NB4 (cell line): ENCODE results near the gene CEP162.

ENCODE experiments used
- POLR2A ChIP-seq: IDR thresholded peaks from 2 replicates; pipeline ENCODE4 v1.6.1; 2011; ENCODE audit warnings: mild to moderate bottlenecking; ENCODE audit not compliant: insufficient read length; ENCODE audit errors: extremely low read depth
- TF ChIP-seq, protein P1 (sequence below): IDR thresholded peaks from one replicate; pipeline ENCODE4 v1.5.1; 2012; ENCODE audit warnings: low read depth, low read length

DNA sequence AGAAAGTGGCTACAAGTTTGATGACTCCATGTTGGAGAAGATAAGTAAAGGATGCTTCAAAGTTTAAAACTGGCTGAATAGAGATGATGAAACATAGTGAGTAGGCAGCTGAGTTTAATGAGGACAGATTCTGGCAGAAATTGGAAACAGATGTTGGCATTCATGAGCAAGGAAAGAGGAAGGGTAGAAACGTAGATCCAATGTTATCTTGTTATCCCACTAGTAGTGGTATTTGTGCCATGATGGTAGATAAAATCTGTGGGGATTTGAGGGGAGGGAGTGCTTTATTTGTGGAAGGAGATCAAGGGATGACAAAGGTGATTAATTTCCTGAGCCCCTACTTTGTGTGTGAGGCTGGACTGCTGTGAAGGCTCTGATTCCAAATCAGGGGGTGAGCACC, 124.4 kb downstream of the CEP162 start:
- TF ChIP-seq POLR2A = no peak
- TF ChIP-seq, protein P1, sequence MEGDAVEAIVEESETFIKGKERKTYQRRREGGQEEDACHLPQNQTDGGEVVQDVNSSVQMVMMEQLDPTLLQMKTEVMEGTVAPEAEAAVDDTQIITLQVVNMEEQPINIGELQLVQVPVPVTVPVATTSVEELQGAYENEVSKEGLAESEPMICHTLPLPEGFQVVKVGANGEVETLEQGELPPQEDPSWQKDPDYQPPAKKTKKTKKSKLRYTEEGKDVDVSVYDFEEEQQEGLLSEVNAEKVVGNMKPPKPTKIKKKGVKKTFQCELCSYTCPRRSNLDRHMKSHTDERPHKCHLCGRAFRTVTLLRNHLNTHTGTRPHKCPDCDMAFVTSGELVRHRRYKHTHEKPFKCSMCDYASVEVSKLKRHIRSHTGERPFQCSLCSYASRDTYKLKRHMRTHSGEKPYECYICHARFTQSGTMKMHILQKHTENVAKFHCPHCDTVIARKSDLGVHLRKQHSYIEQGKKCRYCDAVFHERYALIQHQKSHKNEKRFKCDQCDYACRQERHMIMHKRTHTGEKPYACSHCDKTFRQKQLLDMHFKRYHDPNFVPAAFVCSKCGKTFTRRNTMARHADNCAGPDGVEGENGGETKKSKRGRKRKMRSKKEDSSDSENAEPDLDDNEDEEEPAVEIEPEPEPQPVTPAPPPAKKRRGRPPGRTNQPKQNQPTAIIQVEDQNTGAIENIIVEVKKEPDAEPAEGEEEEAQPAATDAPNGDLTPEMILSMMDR = no peak
